HCEC 1CT (cell line): ENCODE data around the gene ZNF587.
A peak's percentile ranks its signal among the peaks of the same experiment; 100 is the strongest.
"Not testable (repeated sequence)": the region's sequence is repeated elsewhere in the genome, so short reads cannot be mapped to it uniquely, and the experiment has no call there.

Source experiments
- DNase-seq: peaks from one replicate; pipeline ENCODE4 v3.0.0-alpha.2; 2017

The ZNF587 gene

DNA sequence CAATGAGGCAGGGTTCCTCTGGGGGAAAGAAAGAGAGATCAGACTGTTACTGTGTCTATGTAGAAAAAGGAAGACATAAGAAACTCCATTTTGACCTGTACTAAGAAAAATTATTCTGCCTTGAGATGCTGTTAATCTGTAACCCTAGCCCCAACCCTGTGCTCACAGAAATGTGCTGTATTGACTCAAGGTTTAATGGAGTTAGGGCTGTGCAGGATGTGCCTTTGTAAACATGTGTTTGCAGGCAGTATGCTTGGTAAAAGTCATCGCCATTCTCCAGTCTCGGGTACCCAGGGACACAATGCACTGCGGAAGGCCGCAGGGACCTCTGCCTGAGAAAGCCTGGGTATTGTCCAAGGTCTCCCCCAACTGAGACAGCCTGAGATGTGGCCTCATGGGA is 26.1 kb upstream of the ZNF587 start:
- not testable (repeated sequence) for DNase-seq

DNA sequence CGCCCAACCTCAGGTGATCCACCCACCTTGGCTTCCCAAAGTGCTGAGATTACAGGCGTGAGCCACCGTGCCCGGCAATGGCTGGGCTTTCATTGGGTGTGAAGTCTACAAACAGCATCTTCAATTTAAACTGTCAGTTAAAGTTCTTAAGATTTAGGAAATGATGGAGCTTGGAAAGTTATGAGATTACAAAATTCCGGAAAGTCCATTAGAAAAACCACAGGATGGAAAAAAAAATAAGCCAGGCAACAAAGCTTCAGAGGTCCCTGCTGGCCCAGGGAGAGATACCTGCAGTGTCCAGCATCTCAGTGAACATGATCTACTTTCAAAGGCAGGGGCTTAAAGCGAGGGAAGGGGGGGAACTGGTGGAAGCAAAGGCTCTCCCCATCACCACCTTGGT is 24.1 kb upstream of the ZNF587 start:
- no peak for DNase-seq

- DNase-seq = no peak
Observed at GRCh38 chr19:57829316-57829715, 20.3 kb upstream of the ZNF587 start.

DNA sequence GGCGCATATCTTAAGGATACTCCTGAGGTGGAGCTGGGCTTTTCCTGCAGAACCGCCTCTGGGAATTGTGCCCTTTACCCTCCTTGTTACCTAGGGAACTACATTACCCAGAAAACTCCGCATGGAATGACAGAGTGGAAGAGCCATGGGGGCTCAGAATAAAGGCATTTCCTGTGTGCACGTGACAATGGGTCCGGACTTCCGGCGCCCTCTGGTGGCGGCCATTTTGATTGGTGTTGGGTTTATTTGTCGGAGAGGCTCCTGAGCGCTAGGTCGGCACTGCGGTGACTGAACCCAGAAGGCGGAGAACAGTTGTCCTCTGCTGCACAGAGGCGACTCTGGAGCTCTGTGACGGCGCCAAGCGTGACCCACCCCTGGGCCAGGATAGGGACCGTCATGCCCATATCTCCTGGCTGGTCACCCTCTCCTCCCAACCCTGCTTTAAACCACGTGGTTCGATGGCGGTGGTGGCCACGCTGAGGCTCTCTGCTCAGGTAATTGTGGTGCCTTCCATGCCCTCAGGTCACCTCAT is 19.5 kb upstream of the ZNF587 start, which contains the start of gene ZNF587B:
Gene ZNF587B (plus strand): TSS at position 229 of the 532 bp plus-strand sequence. CDS start 230 bp downstream, at position 459.
- DNase-seq = no peak

DNA sequence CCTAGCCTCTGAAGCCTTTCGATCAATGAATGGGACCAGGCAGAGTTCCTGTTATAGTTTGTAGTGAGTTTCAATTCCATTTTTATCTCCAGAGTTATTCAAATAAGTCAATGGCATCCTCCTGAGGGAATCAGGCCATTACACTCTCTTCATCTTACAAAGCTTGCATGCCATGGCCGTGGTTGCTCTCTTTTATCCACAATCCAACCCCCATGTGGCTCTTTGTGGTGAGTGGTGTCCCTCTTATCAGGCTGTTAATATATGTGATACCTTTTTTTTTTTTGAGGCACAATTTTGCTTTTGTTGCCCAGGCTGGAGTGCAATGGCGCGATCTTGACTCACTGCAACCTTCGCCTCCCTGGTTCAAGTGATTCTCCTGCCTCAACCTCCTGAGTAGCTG is 12.7 kb upstream of the ZNF587 start:
- DNase-seq = not testable (repeated sequence)

GRCh38 chr19:57838622-57839191 is 11.0 kb upstream of the ZNF587 start:
- DNase-seq = not testable (repeated sequence)

DNA sequence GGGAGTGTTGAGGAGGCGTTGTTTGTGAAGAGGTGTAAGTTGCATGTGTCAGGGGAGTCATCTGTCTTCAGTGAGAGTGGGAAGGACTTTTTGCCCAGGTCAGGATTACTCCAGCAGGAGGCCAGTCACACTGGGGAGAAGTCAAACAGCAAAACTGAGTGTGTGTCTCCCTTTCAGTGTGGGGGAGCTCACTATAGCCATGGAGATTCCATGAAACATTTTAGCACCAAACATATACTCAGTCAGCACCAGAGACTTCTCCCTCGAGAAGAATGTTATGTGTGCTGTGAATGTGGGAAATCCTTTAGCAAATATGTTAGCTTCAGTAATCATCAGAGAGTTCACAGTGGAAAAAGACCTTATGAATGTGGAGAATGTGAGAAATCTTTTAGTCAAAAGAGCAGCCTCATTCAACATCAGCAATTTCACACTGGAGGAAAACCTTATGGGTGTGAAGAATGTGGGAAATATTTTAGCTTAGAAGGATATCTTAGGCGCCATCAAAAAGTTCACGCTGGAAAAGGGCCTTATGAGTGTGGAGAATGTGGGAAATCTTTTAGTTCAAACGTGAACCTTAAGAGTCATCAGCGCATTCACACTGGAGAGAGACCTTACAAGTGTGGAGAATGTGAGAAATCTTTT is 8.4 kb upstream of the ZNF587 start:
- no peak for DNase-seq

GRCh38 chr19:57847164-57847563 is 2.5 kb upstream of the ZNF587 start:
- not testable (repeated sequence) for DNase-seq

DNA sequence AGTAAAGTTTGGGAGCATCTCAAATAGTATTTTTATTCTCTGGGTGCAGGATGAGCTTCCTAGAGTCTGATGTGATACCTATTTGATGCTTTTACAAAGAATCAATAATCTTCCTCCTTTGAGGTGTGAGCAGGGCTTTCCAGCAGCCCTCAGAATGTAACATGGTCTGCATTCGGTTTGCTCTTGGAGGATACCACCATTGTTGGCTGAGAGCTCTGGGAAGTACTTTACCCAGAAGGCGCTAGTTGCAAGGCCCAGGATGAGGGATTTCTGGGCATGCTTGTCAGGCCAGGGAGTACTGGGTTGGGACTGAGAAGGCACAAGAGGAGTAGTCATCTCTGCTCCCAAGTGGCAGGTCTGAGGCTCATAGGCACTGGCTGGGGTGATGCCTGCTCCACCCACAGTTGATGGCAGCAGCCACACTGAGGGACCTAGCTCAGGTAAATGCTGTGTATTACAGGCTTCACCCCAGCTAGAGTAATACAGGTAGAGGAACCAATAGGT is 445 bp upstream of the ZNF587 start:
- not testable (repeated sequence) for DNase-seq

DNA sequence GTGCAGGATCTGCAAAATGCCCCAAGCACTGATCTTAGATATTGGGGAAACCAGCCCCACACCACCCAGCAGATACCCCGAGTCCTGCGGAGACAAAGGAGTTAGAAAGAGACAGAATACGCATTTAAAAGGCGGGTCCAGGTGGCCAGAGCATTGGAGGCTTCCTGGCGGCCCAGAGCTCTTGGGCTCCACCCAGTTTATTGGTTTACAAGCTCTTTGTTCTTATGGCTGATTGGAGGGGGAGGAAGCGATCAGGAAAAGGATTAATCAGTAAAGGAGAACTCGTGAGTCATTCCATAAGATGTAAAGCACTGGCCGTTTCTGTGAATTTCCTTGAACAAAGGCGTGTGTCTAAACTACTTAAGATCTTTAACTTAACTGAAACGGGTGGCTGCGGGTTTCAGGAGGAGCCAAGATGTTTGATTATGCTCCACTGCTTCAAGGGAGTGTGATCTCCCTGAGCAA is 926 bp downstream of the ZNF587 start:
- peak; percentile 31 for DNase-seq

GRCh38 chr19:57851812-57852603 is 2.3 kb downstream of the ZNF587 start:
- DNase-seq = not testable (repeated sequence)

DNA sequence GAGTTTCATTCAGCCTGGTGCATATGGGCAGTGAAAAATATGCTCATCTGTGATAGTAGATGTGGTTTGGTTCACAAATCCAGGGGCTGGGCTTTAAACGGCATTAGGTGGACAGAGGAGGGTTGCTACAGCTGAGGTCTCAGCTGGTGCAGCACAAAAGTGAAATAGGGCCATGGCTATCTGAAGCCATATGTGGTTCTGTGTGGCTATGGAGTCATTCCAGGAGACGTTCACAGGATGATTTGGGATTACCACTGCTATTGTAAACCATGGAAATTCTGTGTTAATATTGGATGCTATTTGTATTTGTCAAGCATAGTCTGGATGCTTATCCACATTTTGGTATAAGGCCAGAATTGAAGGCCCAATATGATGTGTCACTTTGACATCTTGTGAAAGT is 4.5 kb downstream of the ZNF587 start:
- not testable (repeated sequence) for DNase-seq

GRCh38 chr19:57862351-57862750 is 12.7 kb downstream of the ZNF587 start:
- not testable (repeated sequence) for DNase-seq

- no peak for DNase-seq
Observed at GRCh38 chr19:57867868-57868492, 18.3 kb downstream of the ZNF587 start.

GRCh38 chr19:57869655-57870054 is 20.0 kb downstream of the ZNF587 start:
- not testable (repeated sequence) for DNase-seq

GRCh38 chr19:57870225-57870624 is 20.6 kb downstream of the ZNF587 start:
- DNase-seq = no peak

- no peak for DNase-seq
Observed at GRCh38 chr19:57872450-57872849, 22.8 kb downstream of the ZNF587 start.

- not testable (repeated sequence) for DNase-seq
Observed at GRCh38 chr19:57873883-57874799, 24.5 kb downstream of the ZNF587 start.

- DNase-seq = no peak
Observed at GRCh38 chr19:57886046-57886445, 36.4 kb downstream of the ZNF587 start.

DNA sequence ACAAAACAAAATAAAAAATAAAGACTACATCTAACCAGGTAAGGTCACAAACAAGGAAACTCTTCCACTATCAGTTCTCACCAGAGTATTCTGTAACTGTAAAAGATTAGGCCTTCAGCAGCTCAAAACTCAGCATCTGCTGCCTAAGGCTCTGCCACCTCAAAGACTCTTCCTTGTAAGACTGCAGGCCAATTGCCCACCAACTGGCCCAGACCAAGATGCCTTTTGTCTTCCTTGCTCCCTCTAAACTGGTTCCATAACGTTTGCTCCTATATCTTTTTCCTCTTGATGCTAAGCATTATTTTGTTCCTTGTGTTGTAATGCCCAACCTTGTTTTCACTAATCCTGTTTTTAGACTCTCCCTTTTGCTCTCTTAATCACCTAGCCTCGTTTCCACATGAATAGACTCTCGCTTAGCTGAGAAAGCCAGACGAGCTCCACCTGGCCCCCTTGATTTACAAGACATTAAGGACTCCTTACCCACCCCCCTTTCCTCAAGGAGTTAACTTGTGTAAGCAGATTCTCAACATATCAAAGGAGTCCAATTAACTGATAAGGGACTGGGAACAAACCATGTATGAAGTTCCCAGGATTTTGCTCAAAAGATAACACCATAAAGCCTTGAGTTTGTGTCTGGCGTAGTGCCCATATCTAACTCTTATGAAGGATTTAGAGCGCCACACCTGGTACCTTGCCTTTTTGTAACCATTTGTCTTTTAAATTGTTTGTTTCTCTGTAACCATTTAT is 37.7 kb downstream of the ZNF587 start:
- no peak for DNase-seq

GRCh38 chr19:57888107-57888559 is 38.5 kb downstream of the ZNF587 start:
- no peak for DNase-seq
